ENCODE data around the gene RTEL1. TPM values are rescaled to one million over a fixed set of nuclear protein-coding genes. Genes with fewer than 3 reads are reported as not detected.

Gene RTEL1, protein sequence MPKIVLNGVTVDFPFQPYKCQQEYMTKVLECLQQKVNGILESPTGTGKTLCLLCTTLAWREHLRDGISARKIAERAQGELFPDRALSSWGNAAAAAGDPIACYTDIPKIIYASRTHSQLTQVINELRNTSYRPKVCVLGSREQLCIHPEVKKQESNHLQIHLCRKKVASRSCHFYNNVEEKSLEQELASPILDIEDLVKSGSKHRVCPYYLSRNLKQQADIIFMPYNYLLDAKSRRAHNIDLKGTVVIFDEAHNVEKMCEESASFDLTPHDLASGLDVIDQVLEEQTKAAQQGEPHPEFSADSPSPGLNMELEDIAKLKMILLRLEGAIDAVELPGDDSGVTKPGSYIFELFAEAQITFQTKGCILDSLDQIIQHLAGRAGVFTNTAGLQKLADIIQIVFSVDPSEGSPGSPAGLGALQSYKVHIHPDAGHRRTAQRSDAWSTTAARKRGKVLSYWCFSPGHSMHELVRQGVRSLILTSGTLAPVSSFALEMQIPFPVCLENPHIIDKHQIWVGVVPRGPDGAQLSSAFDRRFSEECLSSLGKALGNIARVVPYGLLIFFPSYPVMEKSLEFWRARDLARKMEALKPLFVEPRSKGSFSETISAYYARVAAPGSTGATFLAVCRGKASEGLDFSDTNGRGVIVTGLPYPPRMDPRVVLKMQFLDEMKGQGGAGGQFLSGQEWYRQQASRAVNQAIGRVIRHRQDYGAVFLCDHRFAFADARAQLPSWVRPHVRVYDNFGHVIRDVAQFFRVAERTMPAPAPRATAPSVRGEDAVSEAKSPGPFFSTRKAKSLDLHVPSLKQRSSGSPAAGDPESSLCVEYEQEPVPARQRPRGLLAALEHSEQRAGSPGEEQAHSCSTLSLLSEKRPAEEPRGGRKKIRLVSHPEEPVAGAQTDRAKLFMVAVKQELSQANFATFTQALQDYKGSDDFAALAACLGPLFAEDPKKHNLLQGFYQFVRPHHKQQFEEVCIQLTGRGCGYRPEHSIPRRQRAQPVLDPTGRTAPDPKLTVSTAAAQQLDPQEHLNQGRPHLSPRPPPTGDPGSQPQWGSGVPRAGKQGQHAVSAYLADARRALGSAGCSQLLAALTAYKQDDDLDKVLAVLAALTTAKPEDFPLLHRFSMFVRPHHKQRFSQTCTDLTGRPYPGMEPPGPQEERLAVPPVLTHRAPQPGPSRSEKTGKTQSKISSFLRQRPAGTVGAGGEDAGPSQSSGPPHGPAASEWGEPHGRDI (N-terminal part only)
- 10 to 100 TPM; 11.6 to 32.8 (median 22.9) TPM for total RNA-seq

DNA sequence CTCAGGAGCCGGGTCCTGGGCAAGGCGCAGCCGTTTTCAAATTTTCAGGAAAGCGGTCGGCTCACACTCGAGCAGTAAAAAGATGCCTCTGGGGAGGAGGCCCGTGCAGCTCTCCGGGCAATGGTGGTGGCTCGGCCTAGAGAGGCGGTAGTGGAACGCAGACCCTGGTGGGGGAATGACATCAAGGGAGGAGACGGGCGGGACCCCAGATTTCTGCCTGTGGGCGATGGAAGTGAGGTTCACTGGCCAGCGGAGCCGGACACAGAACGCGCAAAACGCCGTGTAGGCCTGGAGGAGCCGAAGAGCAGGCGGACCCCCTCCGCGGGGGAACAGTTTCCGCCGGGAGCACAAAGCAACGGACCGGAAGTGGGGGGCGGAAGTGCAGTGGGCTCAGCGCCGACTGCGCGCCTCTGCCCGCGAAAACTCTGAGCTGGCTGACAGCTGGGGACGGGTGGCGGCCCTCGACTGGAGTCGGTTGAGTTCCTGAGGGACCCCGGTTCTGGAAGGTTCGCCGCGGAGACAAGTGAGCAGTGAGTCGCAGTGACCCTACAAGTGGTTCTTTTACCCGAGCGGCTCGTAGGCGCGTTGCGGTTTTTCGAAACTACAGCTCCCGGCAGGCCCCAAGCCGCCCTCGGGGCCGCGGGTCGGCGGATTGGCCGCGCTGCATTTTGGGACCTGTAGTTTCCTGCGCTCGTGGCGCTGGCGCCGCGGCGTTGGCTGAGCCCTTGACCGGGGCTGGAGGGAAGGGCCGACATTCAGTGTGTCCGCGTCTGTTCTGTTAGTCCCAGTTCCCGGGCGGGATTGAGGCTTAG is at the start of gene RTEL1:
TSS of gene RTEL1 (plus strand) at position 376 of the 812 bp plus-strand sequence. CDS start 1,091 bp downstream, outside the sequence.
- TF ChIP-seq, protein P1, sequence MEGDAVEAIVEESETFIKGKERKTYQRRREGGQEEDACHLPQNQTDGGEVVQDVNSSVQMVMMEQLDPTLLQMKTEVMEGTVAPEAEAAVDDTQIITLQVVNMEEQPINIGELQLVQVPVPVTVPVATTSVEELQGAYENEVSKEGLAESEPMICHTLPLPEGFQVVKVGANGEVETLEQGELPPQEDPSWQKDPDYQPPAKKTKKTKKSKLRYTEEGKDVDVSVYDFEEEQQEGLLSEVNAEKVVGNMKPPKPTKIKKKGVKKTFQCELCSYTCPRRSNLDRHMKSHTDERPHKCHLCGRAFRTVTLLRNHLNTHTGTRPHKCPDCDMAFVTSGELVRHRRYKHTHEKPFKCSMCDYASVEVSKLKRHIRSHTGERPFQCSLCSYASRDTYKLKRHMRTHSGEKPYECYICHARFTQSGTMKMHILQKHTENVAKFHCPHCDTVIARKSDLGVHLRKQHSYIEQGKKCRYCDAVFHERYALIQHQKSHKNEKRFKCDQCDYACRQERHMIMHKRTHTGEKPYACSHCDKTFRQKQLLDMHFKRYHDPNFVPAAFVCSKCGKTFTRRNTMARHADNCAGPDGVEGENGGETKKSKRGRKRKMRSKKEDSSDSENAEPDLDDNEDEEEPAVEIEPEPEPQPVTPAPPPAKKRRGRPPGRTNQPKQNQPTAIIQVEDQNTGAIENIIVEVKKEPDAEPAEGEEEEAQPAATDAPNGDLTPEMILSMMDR (IDR thresholded peaks at IDR 0.05; ENCODE audit: low read depth) = no peak

DNA sequence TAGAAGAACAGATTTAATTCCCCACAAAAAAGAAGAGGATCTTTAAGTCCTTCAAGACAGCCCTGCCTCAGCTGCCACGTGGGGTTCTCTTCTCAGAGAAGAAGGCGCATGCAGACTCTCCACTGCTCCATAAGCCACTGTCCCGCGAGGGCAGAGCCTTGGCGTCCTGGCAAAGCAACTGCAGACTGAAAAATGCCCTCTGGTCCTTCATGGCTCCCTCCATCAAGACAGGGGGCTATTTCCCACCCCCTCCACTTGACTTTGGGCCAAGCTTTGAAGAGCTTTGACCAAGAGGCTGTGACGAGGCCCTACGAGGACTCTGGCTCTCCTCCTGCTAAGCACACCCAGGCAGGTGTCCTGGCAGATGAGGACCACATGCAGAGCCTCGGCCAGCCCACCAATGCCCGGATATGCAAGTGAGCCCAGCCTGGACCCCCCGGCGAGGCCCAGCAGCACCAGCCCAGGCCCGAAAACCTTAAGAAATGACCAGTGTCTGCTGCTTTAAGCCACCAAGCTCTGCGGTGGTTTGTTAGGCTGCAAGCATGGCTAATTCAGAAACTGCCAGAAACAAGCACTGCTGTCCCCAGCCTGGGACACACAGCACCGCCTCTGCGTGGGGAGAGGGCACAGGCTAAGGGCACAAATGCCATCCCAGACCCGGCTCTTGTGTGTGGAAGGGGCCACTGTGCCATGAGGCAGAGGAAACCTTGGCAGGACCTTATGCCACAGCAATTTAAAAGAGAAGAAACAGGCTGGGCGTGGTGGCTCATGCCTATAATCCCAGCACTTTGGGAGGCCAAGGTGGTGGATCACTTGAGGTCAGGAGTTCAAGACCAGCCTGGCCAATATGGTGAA is 47.3 kb upstream of the RTEL1 start:
- TF ChIP-seq, protein P1 (IDR thresholded peaks at IDR 0.05; ENCODE audit: low read depth) = no peak

DNA sequence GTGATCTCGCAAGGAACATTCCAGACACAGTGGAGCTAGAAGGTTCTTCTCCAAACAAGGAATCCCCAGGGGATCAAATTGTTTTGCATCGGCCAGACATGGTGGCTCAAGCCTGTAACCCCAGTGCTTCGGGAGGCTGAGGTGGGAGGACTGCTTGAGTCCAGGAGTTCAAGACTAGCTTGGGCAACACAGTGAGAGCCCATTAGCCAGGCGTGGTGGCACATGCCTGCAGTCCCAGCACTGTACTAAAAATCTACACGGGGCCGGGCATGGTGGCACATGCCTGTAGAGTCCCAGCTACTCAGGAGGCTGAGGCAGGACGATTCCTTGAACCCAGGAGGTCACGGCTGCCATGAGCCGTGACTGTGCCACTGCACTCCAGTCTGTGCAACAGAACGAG is 46.5 kb upstream of the RTEL1 start:
- TF ChIP-seq, protein P1 (IDR thresholded peaks at IDR 0.05; ENCODE audit: low read depth) = no peak

DNA sequence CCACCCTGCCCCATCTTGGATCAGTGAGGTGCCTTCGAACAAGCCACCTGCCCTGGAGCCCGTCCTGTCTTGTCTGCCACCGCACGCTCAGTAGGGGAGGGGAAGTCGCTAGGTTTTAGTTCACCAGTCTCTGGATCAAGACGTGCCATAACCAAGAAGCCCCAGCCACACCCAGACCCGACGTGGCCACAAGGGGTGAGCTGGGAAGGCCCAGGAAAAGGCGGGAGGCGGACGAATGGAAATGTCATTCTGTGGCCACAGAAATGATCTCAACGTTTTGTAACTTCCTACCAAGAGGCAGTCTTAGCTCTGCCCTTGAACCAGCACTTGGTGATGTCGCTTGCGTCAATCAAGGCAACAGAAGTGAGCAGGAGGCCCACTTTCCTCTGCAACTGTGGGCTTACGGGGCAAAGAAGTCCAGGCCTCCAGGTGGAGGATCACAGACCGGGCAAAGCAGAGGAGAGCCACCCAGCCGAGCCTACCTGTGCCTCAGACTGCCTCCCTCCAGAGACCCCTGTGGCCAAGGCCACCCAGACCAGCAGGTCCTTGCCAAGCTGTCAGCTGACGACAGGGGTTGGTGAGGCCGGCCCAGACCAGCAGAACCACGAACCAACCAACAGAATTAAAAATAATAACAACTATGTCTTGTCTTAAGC is 45.7 kb upstream of the RTEL1 start:
- TF ChIP-seq, protein P1 (IDR thresholded peaks at IDR 0.05; ENCODE audit: low read depth) = no peak

DNA sequence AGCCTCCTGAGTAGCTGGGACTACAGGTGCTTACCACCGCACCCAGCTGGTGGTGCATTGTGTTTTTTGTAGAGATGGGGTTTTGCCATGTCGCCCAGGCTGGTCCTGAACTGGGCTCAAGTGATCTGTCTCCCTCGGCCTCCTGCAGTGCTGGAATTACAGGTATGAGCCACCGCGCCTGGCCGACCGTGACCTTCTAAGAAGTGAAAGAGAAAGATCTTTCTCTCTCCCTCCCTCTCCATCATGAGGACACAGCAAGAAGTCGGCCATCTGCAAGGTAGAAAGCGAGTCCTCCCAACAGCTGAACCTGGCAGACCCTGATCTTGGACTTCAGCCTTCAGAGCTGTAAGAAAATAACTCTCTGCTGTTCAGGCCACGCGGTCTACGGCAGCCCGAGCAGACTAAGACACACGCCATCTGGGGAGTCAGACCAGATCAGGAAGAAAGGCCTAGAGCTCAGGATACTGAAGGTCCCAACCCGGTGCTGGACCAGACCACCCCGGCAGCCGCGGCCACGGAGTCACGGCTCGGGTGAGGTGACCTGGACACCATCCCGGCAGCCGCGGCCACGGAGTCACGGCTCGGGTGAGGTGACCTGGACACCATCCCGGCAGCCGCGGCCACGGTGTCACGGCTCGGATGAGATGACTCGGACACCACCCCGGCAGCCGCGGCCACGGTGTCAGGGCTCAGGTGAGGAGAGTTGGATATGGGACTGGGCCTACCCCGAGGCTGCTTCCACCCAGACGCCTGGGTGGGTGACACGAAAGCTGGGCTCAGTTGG is 40.8 kb upstream of the RTEL1 start:
- TF ChIP-seq, protein P1 (IDR thresholded peaks at IDR 0.05; ENCODE audit: low read depth) = no peak
